ENCODE measurements around the gene MBNL1. TPM values are rescaled to one million over a fixed set of nuclear protein-coding genes. Genes with fewer than 3 reads are reported as not detected.

MBNL1 gene
- total and polyA plus RNA-seq, 2 of the 4 experiments (the other 2 are of a cell fraction) = 127 to 664 TPM

DNA sequence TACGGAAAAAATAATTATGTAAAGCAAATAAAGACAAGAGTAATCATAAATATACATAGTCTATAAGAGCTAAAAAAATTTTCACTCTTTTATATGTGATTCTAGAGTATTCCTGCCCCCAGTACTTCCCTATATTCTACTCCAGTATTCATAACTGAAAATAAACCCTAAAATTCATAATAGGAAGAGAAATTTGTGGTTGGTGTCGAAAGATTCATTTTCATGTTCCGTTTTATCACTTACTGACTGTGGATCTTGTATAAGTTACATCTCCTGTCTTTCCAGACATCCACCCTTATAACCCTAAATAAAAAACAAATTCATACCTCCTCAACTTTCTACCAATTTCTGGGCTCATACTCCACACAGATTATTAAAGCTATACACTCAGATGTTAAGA is 16.0 kb upstream of the MBNL1 start:
- Histone ChIP-seq H3K27ac (ENCODE audit: insufficient read depth, low read length) (no peak overlapping the region), H3K23ac (ENCODE audit: low read depth, low read length) (no peak overlapping the region), H3K14ac (replicated peaks; ENCODE audit: low read depth, low read length) (no peak overlapping the region), H3K36me3 (ENCODE audit: control insufficient read depth, insufficient read depth, low read length) (no peaks in the 10 kb centered on the region), H2BK120ac (ENCODE audit: low read depth, low read length) (no peak overlapping the region), H4K91ac (ENCODE audit: insufficient read depth, low read depth, low read length) (no peak overlapping the region), H3K56ac (ENCODE audit: extremely low read depth, insufficient read depth, low read length) (no peak overlapping the region), H3K18ac (ENCODE audit: low read depth, low read length) (no peak overlapping the region), H3K79me1 (ENCODE audit: low read depth in 1 of 2, low read length in 2 of 2) (no peaks in the 10 kb centered on the region), H2AK9ac (replicated peaks; ENCODE audit: low read depth, low read length, poor library complexity) (no peak overlapping the region), H4K8ac (ENCODE audit: low read depth in 2 of 2, low read length in 2 of 2) (no peak overlapping the region), H3K9ac (ENCODE audit: low read depth, low read length) (no peak overlapping the region), H4K20me1 (ENCODE audit: insufficient read depth, low read length) (no peaks in the 10 kb centered on the region), H3K4me1 (ENCODE audit: control insufficient read depth, insufficient read depth, low read length) (peaks cover 3% of the 10 kb centered on the region; the same call in 1 of the 2 replicates), H3K4me2 (ENCODE audit: low read depth, low read length) (no peak overlapping the region), H3K9me1 (ENCODE audit: insufficient read depth, low read length) (no peaks in the 10 kb centered on the region), H2BK20ac (ENCODE audit: low read depth, low read length) (no peak overlapping the region), H3K4ac (ENCODE audit: low read depth, low read length) (no peak overlapping the region), H4K5ac (ENCODE audit: low read depth, low read length) (no peak overlapping the region), H2AFZ (replicated peaks; ENCODE audit: low read length, poor library complexity) (no peak overlapping the region), H3K27me3 (ENCODE audit: control insufficient read depth, insufficient read depth, low read length) (no peaks in the 10 kb centered on the region), H2AK5ac (ENCODE audit: low read depth, low read length) (no peak overlapping the region), H3K4me3 (ENCODE audit: insufficient read depth, low read depth, low read length) (no peak overlapping the region), H2BK15ac (ENCODE audit: low read depth, low read length) (no peak overlapping the region), H2BK5ac (ENCODE audit: low read depth, low read length, poor library complexity, severe bottlenecking) (no peak overlapping the region), H3K9me3 (ENCODE audit: control insufficient read depth, insufficient read depth, low read length) (no peaks in the 10 kb centered on the region)
- intact Hi-C loops (cut with micrococcal nuclease) (no loop called here), dilution Hi-C loops (cut with HindIII; ENCODE audit: low sequenced_read_pairs, unreplicated experiment) (no loop called here), in situ Hi-C loops (cut with MboI; ENCODE audit: low sequenced_read_pairs) (no loop called here)
- TF ChIP-seq MAZ (IDR thresholded peaks at IDR 0.05; ENCODE audit: borderline replicate concordance, low read depth, low read length) = no peak
- no peak for TF ChIP-seq CTCF (conservative IDR thresholded peaks at IDR 0.05; ENCODE audit: low read depth, low read length)
- TF ChIP-seq SMC3 (IDR thresholded peaks at IDR 0.05; ENCODE audit: low read depth, low read length) = no peak
- TF ChIP-seq MAFK (IDR thresholded peaks at IDR 0.05; ENCODE audit: low read depth, low read length) = no peak
- CTCF ChIA-PET = interaction anchor here (0.7 kb wide), 1 partner anchor 41 kb away, joined by 3 read pairs; no protein-coding TSS in a partner anchor
- DNase-seq = no peak
- no peak for ATAC-seq (ENCODE audit: low read depth)
- POLR2A ChIA-PET (ENCODE audit: unreplicated experiment) = no interaction called here
- no CpG with 5 or more reads among the region's 3 CpGs for WGBS, 2 experiments (ENCODE audit: extremely low coverage in 2 of 2, insufficient read length in 1 of 2)
- no TSS peak for BruUV-seq (replicated peaks)
